Mucosa of stomach (tissue), 1 donor: Measurements from ENCODE around the gene ACBD5.
"Not testable (repeated sequence)": the region's sequence is repeated elsewhere in the genome, so short reads cannot be mapped to it uniquely, and the experiment has no call there.

Experiments used
- H3K27me3 ChIP-seq: one replicate; pipeline ENCODE4 v1.7.0; 2013; ENCODE audit warnings: mild to moderate bottlenecking, low read length; ENCODE audit not compliant: control insufficient read depth, insufficient read depth
- H3K36me3 ChIP-seq: one replicate; pipeline ENCODE4 v1.7.0; 2013; ENCODE audit warnings: low read length; ENCODE audit not compliant: control insufficient read depth, insufficient read depth
- H3K4me1 ChIP-seq: one replicate; pipeline ENCODE4 v1.7.0; 2013; ENCODE audit warnings: mild to moderate bottlenecking, low read length; ENCODE audit not compliant: control insufficient read depth, insufficient read depth
- H3K4me3 ChIP-seq: one replicate; pipeline ENCODE4 v1.7.0; 2013; ENCODE audit warnings: low read length
- H3K9ac ChIP-seq: one replicate; pipeline ENCODE4 v1.7.0; 2013; ENCODE audit warnings: mild to moderate bottlenecking, low read length, moderate library complexity
- H3K9me3 ChIP-seq: one replicate; pipeline ENCODE4 v1.7.0; 2013; ENCODE audit warnings: mild to moderate bottlenecking, low read length, moderate library complexity; ENCODE audit not compliant: control insufficient read depth
- donor health status: Pancreatic carcinoma.

The ACBD5 gene

DNA sequence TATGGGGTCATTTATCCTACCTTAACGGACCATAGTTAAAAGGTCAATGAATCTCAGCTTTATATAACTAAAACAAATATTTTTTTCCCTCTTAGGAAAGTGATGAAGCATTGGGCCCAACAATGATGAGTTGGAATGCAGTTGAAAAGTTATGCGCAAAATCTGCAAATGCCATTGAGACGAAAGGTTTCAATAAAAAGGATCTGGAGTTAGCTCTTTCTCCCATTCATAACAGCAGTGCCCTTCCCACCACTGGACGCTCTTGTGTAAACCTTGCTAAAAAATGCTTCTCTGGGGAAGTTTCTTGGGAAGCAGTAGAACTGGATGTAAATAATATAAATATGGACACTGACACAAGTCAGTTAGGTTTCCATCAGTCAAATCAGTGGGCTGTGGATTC is 70.7 kb downstream of the ACBD5 start:
- Histone ChIP-seq H3K27me3 (no peaks in the 10 kb centered on the region), H3K4me3 (no peak overlapping the region), H3K36me3 (no peaks in the 10 kb centered on the region), H3K9me3 (no peaks in the 10 kb centered on the region), H3K9ac (no peak overlapping the region), H3K4me1 (no peaks in the 10 kb centered on the region)

DNA sequence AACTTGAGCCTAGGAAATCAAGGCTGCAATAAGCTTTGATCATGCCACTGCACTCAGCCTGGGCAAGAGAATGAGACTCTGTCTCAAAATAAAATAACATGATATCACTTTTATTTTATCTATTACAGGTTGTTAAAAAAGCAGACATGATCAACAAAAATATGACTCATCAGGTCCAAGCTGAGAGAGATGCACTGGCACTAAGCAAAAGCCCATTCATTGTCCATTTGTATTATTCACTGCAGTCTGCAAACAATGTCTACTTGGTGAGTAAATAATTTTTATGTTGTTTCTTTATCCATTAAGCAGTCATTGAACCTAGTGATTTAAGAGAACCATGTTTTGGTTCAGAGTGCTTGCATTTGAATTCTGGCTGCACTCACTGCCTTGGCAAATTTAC is 82.2 kb downstream of the ACBD5 start:
- H3K36me3 ChIP-seq: no peaks in the 10 kb centered on the region

DNA sequence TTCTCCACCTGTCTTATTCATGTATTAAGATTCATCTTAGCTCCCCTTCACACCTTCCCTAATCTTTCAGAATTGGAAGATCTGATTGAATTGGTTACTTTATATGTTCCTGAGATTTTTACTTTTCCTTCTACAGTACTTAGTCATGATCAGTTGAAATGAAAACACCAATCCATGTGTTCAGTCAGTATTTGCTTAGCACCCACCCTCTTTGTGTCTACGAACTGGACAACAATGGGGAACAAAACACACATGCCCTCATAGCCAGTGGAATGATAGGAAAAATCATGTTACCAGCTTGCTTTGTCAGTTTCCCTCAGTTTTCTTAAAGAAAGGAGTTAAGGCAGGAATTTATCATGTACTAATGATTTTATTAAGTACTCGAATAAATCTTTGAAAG is 83.4 kb downstream of the ACBD5 start:
- Histone ChIP-seq H3K9me3 (no peaks in the 10 kb centered on the region), H3K4me1 (peaks cover 29% of the 10 kb centered on the region), H3K4me3 (no peak overlapping the region), H3K36me3 (no peaks in the 10 kb centered on the region), H3K9ac (no peak overlapping the region), H3K27me3 (no peaks in the 10 kb centered on the region)

More for the DNA sequence above, 82.2 kb downstream of the ACBD5 start:
- no peaks in the 10 kb centered on the region for H3K9me3 ChIP-seq
- H3K9ac ChIP-seq: no peak overlapping the region
- H3K27me3 ChIP-seq: no peaks in the 10 kb centered on the region
- no peak overlapping the region for H3K4me3 ChIP-seq
- peaks cover 19% of the 10 kb centered on the region for H3K4me1 ChIP-seq

DNA sequence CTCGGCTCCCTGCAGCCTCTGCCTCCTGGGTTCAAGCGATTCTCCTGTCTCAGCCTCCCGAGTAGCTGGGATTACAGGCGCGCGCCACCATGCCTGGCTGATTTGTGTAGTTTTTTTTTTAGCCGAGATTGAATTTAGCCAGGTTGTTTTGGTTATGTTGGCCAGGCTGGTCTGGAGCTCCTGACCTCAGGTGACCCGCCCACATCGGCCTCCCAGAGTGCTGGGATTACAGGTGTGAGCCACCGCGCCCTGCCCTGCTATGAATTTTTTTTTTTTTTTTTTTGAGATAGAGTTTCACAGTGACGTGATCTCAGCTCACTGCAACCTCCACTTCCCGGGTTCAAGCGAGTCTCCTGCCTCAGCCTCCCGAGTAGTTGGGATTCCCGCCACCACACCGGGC is 84.0 kb downstream of the ACBD5 start:
- not testable (repeated sequence) for H3K27me3 ChIP-seq, H3K4me3 ChIP-seq, H3K9me3 ChIP-seq, H3K36me3 ChIP-seq
- peaks cover 29% of the 10 kb centered on the region for H3K4me1 ChIP-seq
- peak overlapping the region; percentile 100 for H3K9ac ChIP-seq

DNA sequence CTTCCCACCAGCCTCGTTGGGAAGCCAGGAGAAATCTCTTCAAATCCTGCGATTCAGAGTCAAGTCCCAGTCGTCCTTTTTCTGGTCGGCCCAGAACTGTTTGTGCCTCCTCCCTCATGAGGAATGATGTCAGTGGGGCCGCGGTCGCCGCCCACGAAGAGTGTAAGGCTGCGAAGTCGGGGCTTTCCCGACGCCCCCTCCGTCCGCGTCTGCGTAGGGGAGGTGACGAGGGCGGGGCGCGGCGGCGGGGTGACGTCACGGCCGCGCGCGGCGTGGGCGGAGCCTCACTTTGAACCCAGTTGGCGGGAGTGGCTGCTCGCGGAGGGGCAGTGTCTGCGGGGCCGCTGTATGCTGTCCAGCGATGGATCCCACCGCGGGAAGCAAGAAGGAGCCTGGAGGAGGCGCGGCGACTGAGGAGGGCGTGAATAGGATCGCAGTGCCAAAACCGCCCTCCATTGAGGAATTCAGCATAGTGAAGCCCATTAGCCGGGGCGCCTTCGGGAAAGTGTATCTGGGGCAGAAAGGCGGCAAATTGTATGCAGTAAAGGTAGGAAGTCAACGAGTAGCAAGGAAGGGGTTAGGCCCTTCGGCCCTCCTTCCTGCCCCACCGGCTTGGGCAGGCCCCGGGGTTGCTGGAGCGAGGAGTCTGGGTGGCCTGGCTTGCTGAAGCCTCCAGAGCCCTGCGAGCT is 85.4 kb downstream of the ACBD5 start, which contains the start of gene MASTL:
TSS of gene MASTL (plus strand) at position 287 of the 689 bp plus-strand sequence. CDS start at position 362, 75 bp downstream.
- Histone ChIP-seq H3K4me1 (peaks cover 33% of the 10 kb centered on the region), H3K36me3 (no peaks in the 10 kb centered on the region), H3K9me3 (no peaks in the 10 kb centered on the region), H3K9ac (peak within 1 kb of the TSS; percentile 100), H3K4me3 (peak within 1 kb of the TSS; percentile 100), H3K27me3 (no peaks in the 10 kb centered on the region)

DNA sequence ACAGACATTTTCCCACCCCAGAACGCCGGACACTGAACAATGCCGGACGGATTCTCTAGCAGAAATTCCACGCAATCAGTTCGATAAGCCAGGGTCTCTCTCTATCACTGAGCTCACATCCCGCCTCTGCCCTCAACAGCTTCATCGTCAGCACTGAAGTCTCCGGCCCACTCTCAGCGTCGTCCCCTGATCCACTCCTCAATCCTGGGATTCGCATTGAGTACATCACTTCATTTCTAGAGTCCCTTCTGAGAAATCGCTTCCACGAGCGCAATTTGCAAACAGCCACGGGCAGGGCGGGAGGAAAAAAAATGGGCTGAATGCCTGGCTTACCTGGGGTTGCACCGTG is 86.8 kb downstream of the ACBD5 start:
- Histone ChIP-seq H3K27me3 (no peaks in the 10 kb centered on the region), H3K36me3 (no peaks in the 10 kb centered on the region), H3K4me1 (peaks cover 33% of the 10 kb centered on the region), H3K9ac (peak overlapping the region; percentile 100), H3K9me3 (no peaks in the 10 kb centered on the region), H3K4me3 (peak overlapping the region; percentile 100)

DNA sequence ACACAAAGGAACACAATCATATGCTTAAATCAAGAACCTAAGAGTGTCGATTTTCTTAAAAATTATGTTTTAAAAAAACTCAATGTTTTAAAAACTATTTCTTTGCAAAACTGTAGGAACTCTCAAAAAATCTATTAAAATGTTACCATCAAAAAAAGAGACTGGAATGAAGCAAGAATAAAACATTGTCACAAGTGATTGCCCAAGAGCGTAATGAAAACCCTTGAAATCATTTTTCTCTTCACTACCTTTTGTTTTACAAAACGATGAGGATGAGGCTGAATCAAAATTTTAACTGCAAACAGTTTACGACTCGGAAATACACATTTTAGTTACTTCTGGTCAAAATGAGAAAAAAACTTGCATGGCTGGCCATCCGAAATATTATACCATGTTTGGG is 87.3 kb downstream of the ACBD5 start:
- Histone ChIP-seq H3K4me1 (peaks cover 33% of the 10 kb centered on the region), H3K9me3 (no peaks in the 10 kb centered on the region), H3K9ac (peak overlapping the region; percentile 100), H3K4me3 (peak overlapping the region; percentile 100), H3K36me3 (no peaks in the 10 kb centered on the region), H3K27me3 (no peaks in the 10 kb centered on the region)

DNA sequence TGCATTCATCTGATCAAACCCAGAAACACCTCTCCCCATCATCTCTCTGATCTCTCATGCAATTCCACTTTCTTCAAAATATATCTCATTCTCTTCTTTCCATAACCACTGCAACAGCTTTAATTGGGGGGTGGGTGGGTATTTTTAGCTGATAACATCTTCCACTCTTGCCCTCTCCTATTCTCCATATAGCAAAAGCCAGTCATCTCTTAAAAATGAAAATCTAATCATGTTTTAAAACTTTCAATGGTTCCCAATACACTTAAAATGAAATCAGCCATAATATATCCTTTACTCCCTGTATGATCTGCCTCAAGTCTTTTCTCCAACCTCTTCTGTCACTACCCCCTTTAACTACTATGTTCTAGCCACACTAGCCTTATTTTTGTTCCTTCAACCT is 87.9 kb downstream of the ACBD5 start:
- peak overlapping the region; percentile 100 for H3K4me3 ChIP-seq
- H3K27me3 ChIP-seq: no peaks in the 10 kb centered on the region
- peak overlapping the region; percentile 100 for H3K9ac ChIP-seq
- H3K36me3 ChIP-seq: no peaks in the 10 kb centered on the region
- H3K4me1 ChIP-seq: peaks cover 28% of the 10 kb centered on the region
- no peaks in the 10 kb centered on the region for H3K9me3 ChIP-seq

DNA sequence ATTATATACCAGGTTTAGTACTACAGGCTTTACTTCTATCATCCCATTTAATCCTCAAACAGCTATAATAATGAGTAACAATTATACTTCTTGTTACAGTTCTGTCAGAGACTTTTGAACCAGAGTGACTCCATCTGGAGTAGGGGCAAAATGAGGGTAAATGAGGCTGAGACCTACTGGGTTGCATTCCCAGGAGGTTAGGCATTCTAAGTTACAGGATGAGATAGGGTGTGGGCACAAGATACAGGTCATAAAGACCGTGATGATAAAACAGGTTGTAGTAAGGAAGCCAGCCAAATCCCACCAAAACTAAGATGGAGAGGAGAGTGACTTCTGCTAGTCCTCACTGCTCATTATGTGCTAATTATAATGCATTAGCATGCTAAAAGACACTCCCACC is 90.3 kb downstream of the ACBD5 start:
- Histone ChIP-seq H3K4me1 (peaks cover 14% of the 10 kb centered on the region), H3K9ac (no peak overlapping the region), H3K36me3 (peaks cover 4% of the 10 kb centered on the region), H3K4me3 (no peak overlapping the region), H3K27me3 (no peaks in the 10 kb centered on the region), H3K9me3 (no peaks in the 10 kb centered on the region)

DNA sequence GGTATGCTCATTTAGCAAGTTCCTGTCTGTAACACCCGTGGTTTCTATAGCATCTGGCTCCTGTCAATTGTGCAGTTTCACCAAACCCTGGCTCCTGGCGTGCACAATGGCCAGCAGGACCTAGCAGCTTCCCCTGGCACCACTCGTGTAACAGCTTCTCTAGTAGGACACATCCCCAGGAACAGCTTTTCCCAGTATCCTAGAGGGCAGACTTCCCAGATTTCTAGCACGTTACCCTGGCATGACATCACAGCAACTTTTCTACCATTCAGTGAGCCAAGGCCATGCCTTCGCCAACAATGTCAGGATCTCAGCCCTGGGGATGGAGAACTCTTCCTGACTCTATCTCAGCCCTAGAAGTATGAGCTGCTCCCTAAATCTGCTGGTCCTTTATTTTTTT is 92.9 kb downstream of the ACBD5 start:
- no peaks in the 10 kb centered on the region for H3K9me3 ChIP-seq
- no peak overlapping the region for H3K4me3 ChIP-seq
- H3K27me3 ChIP-seq: no peaks in the 10 kb centered on the region
- peaks cover 4% of the 10 kb centered on the region for H3K36me3 ChIP-seq
- H3K9ac ChIP-seq: no peak overlapping the region
- H3K4me1 ChIP-seq: peaks cover 9% of the 10 kb centered on the region

DNA sequence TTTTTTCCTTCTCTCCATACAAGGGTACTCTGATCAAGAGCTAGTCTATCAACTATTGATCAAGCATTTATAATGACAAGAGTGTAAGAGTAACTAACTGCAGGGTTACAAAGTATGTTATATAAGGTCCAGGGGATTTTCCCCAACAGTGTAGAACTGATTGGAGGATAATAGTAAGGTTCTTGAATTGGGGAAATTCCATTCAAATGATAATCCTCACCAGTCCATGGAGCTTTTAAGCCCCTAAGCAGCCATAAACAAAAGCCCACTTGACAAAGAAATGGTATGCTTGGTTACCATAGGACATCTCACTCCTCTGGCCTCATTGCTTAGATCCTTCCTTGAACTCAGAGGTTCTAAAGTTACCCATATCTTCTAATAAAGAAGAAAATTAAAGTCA is 94.7 kb downstream of the ACBD5 start:
- H3K9ac ChIP-seq: no peak overlapping the region
- no peak overlapping the region for H3K4me3 ChIP-seq
- no peaks in the 10 kb centered on the region for H3K27me3 ChIP-seq
- H3K9me3 ChIP-seq: no peaks in the 10 kb centered on the region
- peaks cover 4% of the 10 kb centered on the region for H3K36me3 ChIP-seq
- peaks cover under 1% of the 10 kb centered on the region for H3K4me1 ChIP-seq
